HG03139 (cell line): ENCODE results near the gene NBPF3.
"Not testable (repeated sequence)": the region's sequence is repeated elsewhere in the genome, so short reads cannot be mapped to it uniquely, and the experiment has no call there.

Experiments used
- ATAC-seq: cut with Tn5 transposase; IDR thresholded peaks from one replicate; pipeline ENCODE4 v1.9.1; 2021; ENCODE audit not compliant: unreplicated experiment

NBPF3 gene

GRCh38 chr1:21517161-21517589, 77.2 kb downstream of the NBPF3 start:
- ATAC-seq = no peak

GRCh38 chr1:21517660-21518480, 77.9 kb downstream of the NBPF3 start:
- ATAC-seq = no peak

GRCh38 chr1:21518774-21519455, 79.0 kb downstream of the NBPF3 start:
- ATAC-seq = no peak

- ATAC-seq = not testable (repeated sequence)
Measured at GRCh38 chr1:21519486-21520070, 79.6 kb downstream of the NBPF3 start.

- no peak for ATAC-seq
Measured at GRCh38 chr1:21520899-21521716, 81.2 kb downstream of the NBPF3 start.

- no peak for ATAC-seq
Measured at GRCh38 chr1:21521717-21522060, 81.8 kb downstream of the NBPF3 start.

GRCh38 chr1:21522525-21523038, 82.6 kb downstream of the NBPF3 start:
- no peak for ATAC-seq

GRCh38 chr1:21523297-21523813, 83.4 kb downstream of the NBPF3 start:
- ATAC-seq = no peak

- no peak for ATAC-seq
Measured at GRCh38 chr1:21524220-21524619, 84.3 kb downstream of the NBPF3 start.

GRCh38 chr1:21524686-21525339, 84.9 kb downstream of the NBPF3 start:
- ATAC-seq = no peak

- no peak for ATAC-seq
Measured at GRCh38 chr1:21525340-21525717, 85.4 kb downstream of the NBPF3 start.

- ATAC-seq = no peak
Measured at GRCh38 chr1:21526441-21526840, 86.5 kb downstream of the NBPF3 start.

GRCh38 chr1:21530368-21531016, 90.6 kb downstream of the NBPF3 start:
- ATAC-seq = no peak

GRCh38 chr1:21531241-21531640, 91.3 kb downstream of the NBPF3 start:
- ATAC-seq = no peak

GRCh38 chr1:21532496-21532895, 92.6 kb downstream of the NBPF3 start:
- ATAC-seq = no peak

- ATAC-seq = no peak
Measured at GRCh38 chr1:21532992-21533534, 93.1 kb downstream of the NBPF3 start.

- no peak for ATAC-seq
Measured at GRCh38 chr1:21534146-21534545, 94.2 kb downstream of the NBPF3 start.
